K562 (cell line): ENCODE data around the gene KATNB1. TPM values are rescaled to one million over a fixed set of nuclear protein-coding genes. Genes with fewer than 3 reads are reported as not detected.

Experiments used
- DACH1 ChIP-seq: fragments of 450-650 bp; IDR thresholded peaks from 2 replicates; pipeline ENCODE4 v1.6.1; 2018; ENCODE audit not compliant: partially characterized antibody
- FOXP1 ChIP-seq: sonication (generic); formaldehyde crosslinking; IDR thresholded peaks from 2 replicates; pipeline ENCODE4 v1.8.0; 2022; ENCODE audit warnings: mild to moderate bottlenecking, missing genetic modification reagents
- MCM7 ChIP-seq, 2 experiments: fragments of 450-650 bp; IDR thresholded peaks; 2 replicates each; pipeline ENCODE4 v1.6.1; 2016 to 2018
- NFE2 ChIP-seq: IDR thresholded peaks from 2 replicates; pipeline ENCODE4 v1.6.1; 2014; ENCODE audit warnings: antibody characterized with exemption, low read depth
- NKRF ChIP-seq: fragments of 450-650 bp; IDR thresholded peaks from 2 replicates; pipeline ENCODE4 v1.6.1; 2016; ENCODE audit warnings: borderline replicate concordance
- POLR2AphosphoS5 ChIP-seq: IDR thresholded peaks from 2 replicates; pipeline ENCODE4 v1.6.1; 2011; ENCODE audit warnings: mild to moderate bottlenecking, low read depth, low read length, moderate library complexity; ENCODE audit not compliant: control insufficient read depth, insufficient read depth
- PRPF4 ChIP-seq: fragments of 200-400 bp; formaldehyde crosslinking; IDR thresholded peaks from one replicate; pipeline ENCODE4 v1.6.1; 2017; ENCODE audit warnings: low read length, low read depth, mild to moderate bottlenecking; ENCODE audit not compliant: insufficient read depth, poor library complexity, severe bottlenecking
- RBBP5 ChIP-seq: fragments of 200-600 bp; sonication (generic); IDR thresholded peaks from 2 replicates; pipeline ENCODE4 v1.6.1; 2012; ENCODE audit warnings: borderline replicate concordance, mild to moderate bottlenecking, low read length, control low read depth, inconsistent platforms; ENCODE audit not compliant: insufficient read depth, poor library complexity, severe bottlenecking
- RREB1 ChIP-seq: fragments of 250-450 bp; sonication (Bioruptor Pico); IDR thresholded peaks from 2 replicates; pipeline ENCODE4 v1.4.0; 2020
- SMARCC2 ChIP-seq: fragments of 450-650 bp; IDR thresholded peaks from 2 replicates; pipeline ENCODE4 v1.6.1; 2017; ENCODE audit warnings: antibody characterized with exemption, moderate library complexity, mild to moderate bottlenecking, low read depth
- TFAM ChIP-seq: fragments of 250-450 bp; sonication (Bioruptor Pico); conservative IDR thresholded peaks from 2 replicates; pipeline ENCODE4 v1.5.0; 2021; ENCODE audit warnings: mild to moderate bottlenecking, moderate library complexity
- THRAP3 ChIP-seq: fragments of 450-650 bp; IDR thresholded peaks from 2 replicates; pipeline ENCODE4 v1.6.1; 2016; ENCODE audit warnings: mild to moderate bottlenecking, inconsistent platforms, borderline replicate concordance
- ZNF274 ChIP-seq: IDR thresholded peaks from 2 replicates; pipeline ENCODE4 v1.6.1; 2011; ENCODE audit warnings: low read depth, mild to moderate bottlenecking, low read length, moderate library complexity, borderline replicate concordance
- ZNF311 ChIP-seq: fragments of 250-450 bp; sonication (Bioruptor Pico); IDR thresholded peaks from 2 replicates; pipeline ENCODE4 v1.4.0; 2020; ENCODE audit warnings: mild to moderate bottlenecking, moderate library complexity
- ZNF740 ChIP-seq, 3 experiments: fragments of 200-800 bp in 1 of 3; sonication (Bioruptor generic) in 1 of 3; sonication (generic) in 1 of 3; formaldehyde crosslinking in 1 of 3; IDR thresholded peaks; 2 replicates each; pipeline versions ENCODE4 v1.6.1 to v1.8.0; 2016 to 2022; ENCODE audit warnings: mild to moderate bottlenecking in 2 of 3, missing compliant biosample characterization in 2 of 3, missing genetic modification characterization in 2 of 3, missing genetic modification reagents in 1 of 3
- ZNF76 ChIP-seq: fragments of 250-450 bp; sonication (Bioruptor Pico); IDR thresholded peaks from 2 replicates; pipeline ENCODE4 v1.4.0; 2020; ENCODE audit warnings: mild to moderate bottlenecking, moderate library complexity, borderline replicate concordance
- ZNF830 ChIP-seq: fragments of 250-450 bp; sonication (Bioruptor Pico); IDR thresholded peaks from 2 replicates; pipeline ENCODE4 v1.5.0; 2021; ENCODE audit warnings: mild to moderate bottlenecking
- polyA plus RNA-seq, 8 experiments: library from polyadenylated mRNA; depleted of rRNA in 4 of 8; stranded (reverse) in 5 of 8; unstranded in 3 of 8; fragments of >200 nt; fragmentation: Nextera tagmentation in 2 of 8; fragmentation: Illumina TruSeq in 1 of 8; extraction: Ambion mirVana in 2 of 8; extraction: Trizol in 1 of 8; gene quantifications; 2 replicates each; pipeline versions ENCODE4 v1.2.1 to v1.2.3, GENCODE V29; 2011 to 2014; ENCODE audit warnings: inconsistent platforms in 1 of 8, missing spikeins in 1 of 8
- total RNA-seq, 7 experiments: library from RNA; depleted of rRNA in 6 of 7; stranded (reverse); fragments of >200 nt in 6 of 7; fragmentation: Illumina TruSeq in 2 of 7; extraction: Trizol in 2 of 7; gene quantifications; 2 replicates each; pipeline versions ENCODE4 v1.2.1 to v1.2.3, GENCODE V29; 2011 to 2021; ENCODE audit warnings: low replicate concordance in 1 of 7

Gene KATNB1
- total and polyA plus RNA-seq, 9 of the 15 experiments (the other 6 are each of a cell fraction or from before 2014, with no cell fraction given), result 1.2 to 52.6 (median 21.9) TPM

DNA sequence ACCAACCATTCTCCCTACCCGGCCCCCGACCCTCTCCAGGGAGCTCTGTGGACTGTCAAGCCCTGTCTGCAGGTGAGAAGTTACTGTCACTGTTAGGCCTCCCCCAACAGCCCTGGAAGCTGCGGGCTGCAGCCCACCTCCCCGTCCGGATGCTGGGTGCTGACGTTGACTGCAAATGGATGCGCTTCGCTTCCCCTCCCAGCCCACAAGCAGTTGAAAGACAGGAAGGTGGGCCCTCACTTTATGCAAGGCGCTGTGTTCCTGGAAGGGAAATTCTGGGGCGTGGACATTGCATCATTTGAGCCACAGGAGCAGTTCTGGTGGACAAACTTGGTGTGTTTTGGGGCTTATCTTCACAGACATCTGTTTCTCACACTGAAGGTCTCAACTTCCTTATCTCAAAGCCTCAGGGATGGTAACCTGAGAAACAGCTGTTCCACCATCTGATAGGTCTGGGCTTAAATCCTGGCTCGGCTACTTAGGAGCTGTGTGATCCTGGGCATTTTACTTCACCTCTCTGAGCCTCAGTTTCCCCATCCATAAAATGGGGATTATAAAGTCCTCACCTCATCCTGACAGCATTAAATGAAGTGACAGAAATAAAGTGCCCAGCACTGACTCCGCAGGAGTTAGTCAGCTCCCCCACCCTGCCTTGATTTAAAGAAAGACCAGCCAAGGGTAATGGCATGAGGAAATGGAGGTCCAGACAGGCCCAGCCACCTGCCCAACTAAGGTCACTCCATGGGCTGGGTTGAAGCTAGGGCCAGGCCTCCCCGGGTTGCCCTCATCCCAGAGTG is 45.6 kb upstream of the KATNB1 start (continued):
- no peak; the same call in 1 of the 2 replicates for TF ChIP-seq RREB1 (CRISPR knock-in tag)
- TF ChIP-seq ZNF311, result peak; percentile 86
- peak; percentile 78 for TF ChIP-seq ZNF274
- no peak for TF ChIP-seq NKRF
- TF ChIP-seq ZNF740 (CRISPR knock-in tag; IDR thresholded peaks at IDR 0.05), result peak; percentile 73
- TF ChIP-seq ZNF740 (tag; IDR thresholded peaks at IDR 0.05), result no peak; a peak in 1 of 4 replicates
- TF ChIP-seq RBBP5, result peak; percentile 60
- TF ChIP-seq FOXP1 (CRISPR knock-in tag), result peak; percentile 80; the same call in 1 of the 2 replicates
- no peak for TF ChIP-seq PRPF4
- peak; percentile 98 for TF ChIP-seq SMARCC2
- no peak for TF ChIP-seq TFAM (CRISPR knock-in tag)
- 0 out of 4 replicates have a peak, but pooled peaks of 1 of the 2 experiments have one; percentile 12 for TF ChIP-seq MCM7 (IDR thresholded peaks at IDR 0.05)
- TF ChIP-seq DACH1, result peak; percentile 100
- no peak for TF ChIP-seq THRAP3
- 0 out of 2 replicates have a peak, but pooled peaks have one; percentile 14 for TF ChIP-seq ZNF830 (CRISPR knock-in tag)
- TF ChIP-seq ZNF76 (CRISPR knock-in tag), result peak; percentile 64; the same call in 1 of the 2 replicates
- peak; percentile 50 for TF ChIP-seq NFE2
- TF ChIP-seq POLR2AphosphoS5, result peak; percentile 99
